ENCODE measurements around the gene MCOLN2.

DNA sequence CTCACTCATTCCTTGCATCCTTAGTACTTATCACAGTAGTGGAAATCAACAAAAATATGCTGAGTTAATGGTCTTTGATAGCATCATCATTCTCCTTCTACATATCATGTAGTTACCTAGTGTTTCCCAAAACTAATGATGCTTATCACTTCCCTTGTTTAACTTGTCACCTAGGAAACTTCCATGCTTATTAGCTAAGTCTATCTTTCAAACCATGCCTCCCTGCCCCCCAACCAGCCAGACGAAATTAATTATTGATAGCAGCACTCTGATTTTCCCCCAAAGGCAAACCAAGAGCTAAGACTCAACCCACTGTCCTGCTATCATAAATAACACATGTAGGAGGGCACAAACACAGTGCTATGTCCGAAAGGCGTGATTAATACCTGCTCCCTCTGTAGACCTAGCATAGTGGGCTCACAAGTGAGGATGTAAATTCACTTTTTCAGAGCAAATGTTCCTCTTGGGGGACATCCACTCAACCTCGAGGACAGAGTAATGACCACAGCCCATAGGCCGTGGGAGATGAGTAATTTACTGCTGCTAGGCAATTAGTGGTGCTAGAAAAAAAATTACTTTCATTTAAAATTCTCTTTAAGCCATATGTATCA is 78.1 kb downstream of the MCOLN2 start:
- no peak for TF ChIP-seq CTCF (IDR thresholded peaks at IDR 0.05; ENCODE audit: control extremely low read depth in 1 of 3, insufficient read depth in 1 of 3, low read depth in 1 of 3, low read length in 3 of 3)
- TF ChIP-seq SIN3A (conservative IDR thresholded peaks at IDR 0.05 in 1 of 2, IDR thresholded peaks at IDR 0.05 in 1 of 2; ENCODE audit: low read depth in 1 of 2, low read length in 2 of 2) = no peak
- TF ChIP-seq EZH2 (IDR thresholded peaks at IDR 0.05; ENCODE audit: low read depth, low read length, severe bottlenecking) = no peak
- no peak for TF ChIP-seq RFX5 (IDR thresholded peaks at IDR 0.05; ENCODE audit: borderline replicate concordance, low read depth, low read length)
- no peak for TF ChIP-seq MAFK (IDR thresholded peaks at IDR 0.05; ENCODE audit: low read depth, low read length)
- TF ChIP-seq CEBPB (IDR thresholded peaks at IDR 0.05; ENCODE audit: low read depth, low read length) = no peak

All from H1 (cell line).